HL-60 (cell line): ENCODE data around the gene ZNF385D.

Experiments used
- DNase-seq, 2 experiments: peaks; one replicate each; pipeline ENCODE4 v3.0.0-alpha.2; 2010 to 2020; ENCODE audit warnings: low read depth in 1 of 2, low spot score in 1 of 2
- H3K27ac ChIP-seq: fragments of 250-450 bp; sonication (Bioruptor Pico); replicated peaks from 2 replicates; pipeline ENCODE4 v1.5.1; 2020; ENCODE audit warnings: mild to moderate bottlenecking, moderate library complexity
- H3K27me3 ChIP-seq: fragments of 250-450 bp; sonication (Bioruptor Pico); 2 replicates; pipeline ENCODE4 v1.5.1; 2021; ENCODE audit warnings: mild to moderate bottlenecking, moderate library complexity; ENCODE audit not compliant: insufficient read depth, poor library complexity, severe bottlenecking
- H3K4me3 ChIP-seq: replicated peaks from 2 replicates; pipeline ENCODE4 v1.5.1; 2011; ENCODE audit warnings: mild to moderate bottlenecking, control low read depth, low read length; ENCODE audit not compliant: insufficient read depth
- CTCF ChIP-seq: IDR thresholded peaks from one replicate; pipeline ENCODE4 v1.5.1; 2011; ENCODE audit warnings: low read length, control low read depth, inconsistent platforms; ENCODE audit not compliant: insufficient read depth
- GABPA ChIP-seq: IDR thresholded peaks from 2 replicates; pipeline ENCODE4 v1.6.1; 2012; ENCODE audit warnings: low read depth
- POLR2AphosphoS5 ChIP-seq: IDR thresholded peaks from 2 replicates; pipeline ENCODE4 v1.6.1; 2012; ENCODE audit warnings: low read depth
- REST ChIP-seq: IDR thresholded peaks from 2 replicates; pipeline ENCODE4 v1.6.1; 2012; ENCODE audit warnings: low read depth; ENCODE audit not compliant: insufficient replicate concordance
- SPI1 ChIP-seq: IDR thresholded peaks from 2 replicates; pipeline ENCODE4 v1.6.1; 2012; ENCODE audit warnings: low read depth, mild to moderate bottlenecking, borderline replicate concordance

ZNF385D gene

GRCh38 chr3:21670386-21670785 is 80.6 kb downstream of the ZNF385D start:
- no peak for TF ChIP-seq SPI1
- TF ChIP-seq REST: no peak
- no peak for TF ChIP-seq POLR2AphosphoS5
- TF ChIP-seq CTCF: no peak
- TF ChIP-seq GABPA: no peak
- no peaks in the 10 kb centered on the region for H3K27me3 ChIP-seq
- H3K27ac ChIP-seq: no peak overlapping the region
- DNase-seq: no peak
- no peak overlapping the region for H3K4me3 ChIP-seq

GRCh38 chr3:21668012-21668411 is 83.0 kb downstream of the ZNF385D start:
- TF ChIP-seq GABPA: no peak
- TF ChIP-seq POLR2AphosphoS5: no peak
- no peak for TF ChIP-seq SPI1
- Histone ChIP-seq H3K4me3 (no peak overlapping the region), H3K27ac (no peak overlapping the region), H3K27me3 (no peaks in the 10 kb centered on the region)
- DNase-seq: no peak

DNA sequence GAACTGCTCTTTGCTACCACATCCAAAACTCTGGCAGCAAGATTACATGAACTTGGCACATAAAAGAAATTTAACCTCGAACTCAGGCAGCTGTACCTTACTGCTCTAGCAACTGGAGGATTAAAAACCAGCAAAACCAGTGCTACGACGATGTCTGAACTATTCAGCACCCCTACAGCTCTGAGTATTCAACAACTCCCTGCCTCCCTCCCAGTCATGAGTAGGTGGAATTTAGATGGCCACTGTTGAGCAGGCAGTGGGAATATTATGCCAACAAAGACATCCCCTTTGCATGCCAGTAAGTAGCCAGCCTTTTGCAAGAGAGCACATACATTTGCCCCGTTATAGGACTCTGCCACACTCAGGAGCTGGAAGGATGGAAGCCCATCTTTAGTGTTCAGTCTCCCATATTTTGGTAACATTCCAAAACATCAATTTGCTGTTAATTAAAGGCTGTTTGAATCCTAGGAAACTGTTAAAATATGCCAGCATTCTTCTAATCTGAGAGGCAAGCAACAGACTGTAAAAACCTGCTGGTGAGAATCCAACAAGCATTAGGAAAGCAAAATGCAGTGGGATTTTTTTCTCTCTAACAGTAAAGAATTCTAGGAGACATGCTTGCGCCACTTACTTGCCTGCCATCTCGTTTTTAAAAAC is 85.4 kb downstream of the ZNF385D start:
- no peak for DNase-seq
- H3K27ac ChIP-seq: no peak overlapping the region
- no peak overlapping the region for H3K4me3 ChIP-seq
- no peaks in the 10 kb centered on the region for H3K27me3 ChIP-seq
- TF ChIP-seq POLR2AphosphoS5 (no peak), CTCF (no peak), GABPA (no peak), SPI1 (no peak), REST (no peak)

DNA sequence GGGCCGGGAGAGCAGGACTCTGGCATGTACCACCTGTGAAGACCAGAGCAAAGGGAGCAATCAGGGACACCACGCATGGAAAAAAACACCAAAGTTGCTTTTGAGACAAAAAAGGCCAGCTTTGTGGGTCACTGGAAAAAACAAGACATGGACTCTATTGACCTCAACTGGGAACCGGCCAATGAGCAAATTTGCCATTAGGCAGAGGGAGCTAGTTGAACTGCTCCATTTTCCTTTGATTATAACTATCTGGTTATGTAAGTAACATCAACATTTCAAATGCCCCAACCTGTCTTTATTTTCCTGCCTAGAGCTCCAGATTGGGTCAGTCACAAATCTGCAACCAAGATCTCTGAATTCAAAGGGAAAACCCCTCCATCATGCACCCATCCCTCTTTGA is 86.0 kb downstream of the ZNF385D start:
- Histone ChIP-seq H3K4me3 (no peak overlapping the region), H3K27ac (no peak overlapping the region), H3K27me3 (no peaks in the 10 kb centered on the region)
- no peak for DNase-seq
- TF ChIP-seq REST (no peak), SPI1 (no peak)
